DMS79 treated with DMSO at 0.1 percent for 48 hours (cell line): Measurements from ENCODE around the gene DLGAP3.

ENCODE experiments used
- DNase-seq: peaks from one replicate; lab custom pipeline; 2025; lab: John Stamatoyannopoulos, UW

DLGAP3 gene

DNA sequence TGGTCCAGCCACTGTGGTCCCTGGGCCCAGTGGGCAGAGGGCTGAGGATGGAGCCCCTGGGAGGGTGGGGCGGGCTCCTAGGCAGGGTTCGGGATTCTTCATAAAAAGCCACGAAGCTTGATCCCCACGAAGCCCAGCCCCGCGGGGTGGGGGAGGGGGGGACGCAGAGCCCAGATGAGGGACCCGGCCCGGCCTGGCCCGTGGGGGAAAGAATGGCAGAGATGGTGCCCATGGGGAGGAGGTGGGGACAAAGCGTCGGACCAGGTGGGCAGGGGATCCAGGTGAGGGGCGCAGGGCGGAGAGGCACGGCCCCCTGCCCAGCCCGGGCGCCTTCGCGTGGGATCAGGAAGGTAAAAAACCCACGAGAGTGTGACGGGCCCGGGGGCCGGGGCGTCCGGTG, 63.9 kb downstream of the DLGAP3 start:
- no peak for DNase-seq

DNA sequence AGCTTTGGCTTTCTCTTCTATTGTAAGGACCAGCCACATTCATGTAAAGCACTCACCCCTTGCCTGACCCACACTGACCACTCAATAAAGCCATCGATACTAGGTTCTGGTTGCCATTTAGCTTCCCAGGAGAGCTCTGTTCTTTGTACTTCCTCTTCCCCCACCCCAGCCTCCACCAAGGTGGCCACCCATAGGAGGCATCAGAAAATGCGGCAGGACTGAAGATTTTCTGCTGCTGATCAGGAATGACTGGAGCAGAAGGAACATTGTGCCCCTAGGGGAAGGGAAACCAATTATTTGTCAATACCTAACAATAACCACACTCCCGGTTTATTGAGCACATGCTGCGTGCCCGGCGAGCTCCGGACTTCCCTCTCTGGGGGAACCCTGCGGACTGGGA, 64.7 kb downstream of the DLGAP3 start:
- DNase-seq: no peak

DNA sequence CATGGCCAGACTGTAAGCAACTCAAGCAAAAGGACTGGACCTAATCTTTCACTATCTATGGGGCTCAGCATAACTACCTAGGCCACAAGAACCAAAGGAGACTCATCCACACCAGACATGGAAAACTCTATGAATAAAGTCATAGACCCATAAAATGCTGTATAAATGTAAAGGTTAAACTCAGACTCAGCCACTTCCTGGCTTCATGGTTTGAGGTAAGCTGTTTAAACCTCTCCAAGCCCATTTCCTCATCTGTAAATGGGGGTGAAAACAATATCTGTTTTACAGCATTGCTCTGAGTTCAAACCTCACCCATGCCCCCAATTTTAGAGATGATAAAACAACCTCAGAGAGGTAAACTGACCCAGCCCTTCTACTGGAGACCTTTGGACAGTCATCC, 65.9 kb downstream of the DLGAP3 start:
- DNase-seq: no peak

DNA sequence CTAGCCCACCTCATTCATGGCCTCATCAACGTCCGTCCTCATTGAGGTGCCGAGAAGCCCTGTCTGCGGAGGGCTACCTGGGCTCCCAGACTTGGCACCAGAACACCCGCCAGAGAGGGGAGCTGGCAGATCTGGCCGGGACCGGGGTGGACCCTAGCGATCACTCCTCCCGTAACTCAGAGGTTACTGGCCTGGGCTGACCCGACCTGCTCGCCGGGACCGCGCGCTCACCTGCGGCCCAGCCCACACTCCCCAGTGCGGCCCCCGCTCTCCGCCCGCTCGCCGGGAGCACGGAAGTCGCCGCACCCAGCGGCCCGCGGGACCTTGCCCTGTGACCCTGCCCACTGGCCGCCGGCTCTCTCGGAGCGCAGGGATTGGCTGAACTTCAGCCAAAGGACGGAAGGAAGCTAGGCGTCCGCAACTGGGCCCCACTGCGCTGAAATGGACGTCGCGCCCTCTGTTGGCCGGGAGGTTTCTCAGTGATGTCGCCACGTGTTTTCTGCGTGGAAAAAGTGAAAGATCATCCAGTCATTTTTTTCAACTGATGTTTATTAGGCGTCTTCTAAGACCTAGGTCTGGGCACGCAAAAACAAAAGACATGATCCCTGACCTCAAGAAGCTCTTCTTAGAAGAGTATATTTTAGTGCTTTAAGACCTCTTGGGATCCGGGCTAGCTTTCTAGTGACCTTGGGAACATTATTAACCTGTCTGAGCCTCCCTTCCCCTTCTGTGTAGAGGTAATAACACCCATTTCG, 69.8 kb downstream of the DLGAP3 start, which contains the start of gene SMIM12:
Gene SMIM12, minus strand, starts transcription at position 304 of the 755 bp plus-strand sequence. CDS start 3,772 bp downstream, outside the sequence.
- DNase-seq: peak; percentile 88

DNA sequence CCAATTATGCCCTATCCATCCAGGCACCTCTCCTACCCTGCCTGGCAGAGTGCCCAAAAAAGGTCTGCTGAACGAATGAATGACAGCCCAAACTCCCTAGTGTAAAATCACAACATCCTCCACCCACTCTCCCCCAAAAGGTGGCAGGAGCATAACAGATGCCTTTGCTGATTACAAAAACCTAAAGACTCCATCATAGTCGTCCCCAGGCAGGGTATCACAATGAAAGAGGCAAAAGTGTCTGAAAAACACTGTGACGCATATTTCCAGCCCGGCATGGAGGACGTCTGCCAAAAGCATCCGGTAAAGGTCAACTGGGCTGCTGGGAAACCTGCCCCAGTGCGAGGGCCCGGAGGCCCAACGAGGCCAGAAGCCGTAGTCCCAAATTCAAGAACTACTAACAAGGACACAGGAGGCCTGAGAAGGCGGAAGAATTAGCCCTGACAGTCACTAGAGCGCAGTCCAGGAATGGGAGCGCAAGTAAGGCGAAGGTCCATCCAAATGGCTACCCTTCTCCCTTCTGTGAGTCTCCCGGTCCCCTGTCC, 70.5 kb downstream of the DLGAP3 start:
- no peak for DNase-seq

DNA sequence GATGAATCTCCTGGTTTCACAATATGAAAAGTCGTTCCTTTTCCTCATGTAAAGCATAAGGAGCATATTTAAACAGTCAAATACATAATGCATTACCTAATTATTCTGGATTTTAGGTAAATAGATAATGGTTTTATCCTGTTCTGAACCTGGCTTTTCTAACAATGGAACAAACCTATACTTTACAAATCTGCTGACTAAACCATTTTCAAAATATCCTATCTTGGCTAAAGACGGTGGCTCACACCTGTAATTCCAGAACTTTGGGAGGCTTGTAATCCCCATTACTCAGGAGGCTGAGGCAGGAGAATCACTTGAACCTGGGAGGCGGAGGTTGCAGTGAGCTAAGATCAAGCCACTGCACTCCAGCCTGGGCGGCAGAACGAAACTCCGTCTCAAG, 72.8 kb downstream of the DLGAP3 start:
- DNase-seq: no peak

DNA sequence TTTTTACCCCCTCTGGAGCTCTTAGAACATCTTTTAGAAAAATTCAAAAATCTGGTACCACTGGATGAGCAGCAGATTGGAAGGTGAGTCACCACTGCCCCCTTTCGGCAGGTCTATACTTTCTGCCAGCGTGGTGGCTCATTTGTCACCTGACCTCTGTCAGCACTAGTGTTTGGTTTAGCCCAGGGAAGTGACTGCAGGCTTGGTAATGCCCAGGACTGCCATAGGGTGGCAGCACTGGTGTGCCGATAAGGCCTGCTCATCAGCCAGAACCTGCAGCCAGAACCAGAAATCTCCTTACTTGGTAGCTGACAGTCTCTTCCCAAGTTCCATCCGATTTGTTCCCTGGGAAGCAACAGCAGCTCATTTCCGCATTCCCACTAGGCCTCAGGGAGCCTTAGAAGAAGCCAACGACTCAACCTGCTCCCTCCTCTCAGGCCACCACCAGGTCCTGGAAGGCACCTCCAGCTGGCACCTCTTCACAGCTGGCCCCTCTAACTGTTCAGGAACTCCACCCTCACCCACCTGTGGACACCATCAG, 76.7 kb downstream of the DLGAP3 start:
- DNase-seq: peak; percentile 90

DNA sequence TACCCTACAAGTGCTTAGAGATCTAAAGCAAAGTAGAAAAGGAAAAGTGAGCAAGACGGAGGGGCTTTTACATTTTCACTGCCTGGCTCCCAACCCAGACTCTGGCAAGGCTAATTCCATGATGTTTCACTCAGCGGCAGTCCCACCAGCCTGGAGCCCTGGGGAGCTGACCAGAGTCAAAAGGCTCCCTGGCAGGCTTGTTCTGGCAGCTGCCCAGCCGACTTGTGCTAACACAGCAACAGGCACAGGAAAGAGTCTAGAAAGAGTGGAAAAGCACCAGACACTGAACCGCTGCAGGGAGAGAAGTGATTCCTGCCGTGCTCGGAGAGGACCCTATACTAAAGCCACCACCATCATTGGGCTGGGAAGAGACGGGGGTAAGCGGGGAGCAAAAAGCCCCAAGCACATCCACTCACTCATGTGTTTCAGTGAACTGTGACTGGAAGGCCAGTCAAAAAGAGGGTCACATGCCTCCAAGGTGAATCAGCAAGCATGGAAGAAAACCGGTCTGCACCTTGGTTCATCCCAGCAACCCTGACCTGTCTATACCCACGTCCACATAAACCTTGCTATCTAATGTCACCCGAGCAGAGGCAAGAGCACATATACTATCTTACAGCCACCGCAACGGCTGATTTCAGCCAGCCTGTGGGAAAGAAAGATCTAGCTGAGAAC, 77.9 kb downstream of the DLGAP3 start:
- DNase-seq: no peak

DNA sequence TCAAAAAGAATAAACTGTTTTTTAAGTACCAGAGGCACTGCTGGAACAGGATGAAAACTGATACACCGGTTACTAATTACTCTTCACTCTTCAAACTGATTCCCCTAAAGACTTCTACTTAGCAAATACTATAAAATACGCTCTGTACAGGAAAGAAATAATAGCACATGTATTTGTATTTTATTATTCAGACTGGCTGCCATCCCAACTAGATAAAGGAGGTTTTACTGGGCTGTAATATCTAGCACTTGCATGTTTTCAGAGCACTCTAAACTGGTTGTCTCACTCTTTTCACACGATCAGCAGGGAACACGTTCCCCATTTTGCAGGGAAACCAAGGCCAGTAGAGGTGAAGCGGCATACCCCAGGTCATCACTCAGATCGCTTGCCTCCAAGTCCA, 79.1 kb downstream of the DLGAP3 start:
- DNase-seq: no peak

DNA sequence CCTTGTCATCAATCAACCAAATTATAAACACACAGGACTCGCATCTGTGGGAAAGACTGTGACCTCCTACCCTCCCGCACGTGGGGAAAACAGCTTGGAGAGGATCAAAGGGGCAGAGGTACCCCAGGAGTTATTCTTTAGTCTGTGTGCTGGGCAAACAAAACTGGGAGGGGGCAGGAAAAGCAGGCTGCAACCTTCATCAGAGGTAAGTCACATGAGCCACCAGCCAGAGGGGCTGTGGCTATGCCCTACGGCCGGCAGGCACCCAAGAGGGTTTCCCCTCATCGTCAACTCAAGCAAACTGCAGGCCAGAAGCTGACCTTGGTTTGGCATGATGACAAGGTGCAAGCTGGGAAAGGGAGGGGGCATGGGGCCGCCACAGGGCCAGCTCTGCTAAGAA, 82.4 kb downstream of the DLGAP3 start:
- no peak for DNase-seq

DNA sequence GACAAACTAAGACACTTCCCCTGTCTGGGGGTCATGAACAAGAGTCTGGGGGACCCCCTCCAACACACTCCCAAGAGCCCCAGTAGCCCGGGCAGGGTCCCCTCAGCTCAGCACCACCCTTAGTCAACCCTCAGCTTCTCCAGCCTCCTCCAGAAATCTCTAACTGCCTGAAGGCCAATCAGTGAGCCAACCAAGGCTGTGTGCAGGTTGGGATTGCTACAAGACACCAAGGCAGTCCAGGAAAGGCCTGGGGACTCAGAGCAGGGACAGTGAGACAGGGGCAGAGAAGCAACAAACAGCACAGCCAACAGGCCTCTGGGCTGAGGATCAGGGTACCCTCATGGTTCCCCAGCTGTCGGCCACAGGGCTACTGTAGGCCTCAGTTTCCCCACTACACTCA, 83.2 kb downstream of the DLGAP3 start:
- DNase-seq: no peak

DNA sequence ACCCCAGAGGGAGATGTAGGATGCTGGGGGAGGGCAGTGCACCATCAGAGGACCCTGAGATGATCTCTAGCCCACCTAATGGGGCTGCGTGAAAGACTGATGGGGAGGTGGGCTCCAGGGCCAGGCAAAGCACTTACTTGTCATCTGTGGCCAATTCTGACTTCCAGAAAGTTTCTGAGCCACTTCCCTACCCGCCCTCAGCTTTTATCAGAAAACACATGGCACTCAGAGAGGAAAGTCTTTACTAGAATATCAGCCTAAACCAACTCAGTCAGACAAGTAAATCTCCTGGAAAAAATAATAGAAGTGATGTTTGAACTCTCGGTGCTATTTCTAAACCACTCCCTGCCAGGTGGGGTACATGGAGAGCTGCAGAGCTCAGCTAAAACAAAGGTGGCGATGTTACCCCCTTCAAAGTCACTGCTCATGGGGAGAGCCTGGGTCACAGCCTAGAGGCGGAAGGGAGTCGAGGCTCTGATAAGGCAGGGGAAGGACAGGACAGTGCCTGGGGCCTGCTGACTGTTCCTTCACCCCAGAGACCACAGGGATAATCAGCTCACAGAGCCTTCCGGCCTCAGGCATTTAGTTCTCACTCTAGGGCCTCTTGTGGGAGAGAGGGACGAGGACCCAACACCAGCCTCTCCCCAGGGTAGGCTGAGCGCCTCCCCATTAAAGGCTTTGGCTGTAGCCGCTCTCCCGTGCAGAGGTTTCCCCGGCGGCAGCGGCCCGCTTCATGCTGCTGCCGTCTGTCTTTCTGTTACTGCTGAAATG, 84.1 kb downstream of the DLGAP3 start:
- DNase-seq: no peak

DNA sequence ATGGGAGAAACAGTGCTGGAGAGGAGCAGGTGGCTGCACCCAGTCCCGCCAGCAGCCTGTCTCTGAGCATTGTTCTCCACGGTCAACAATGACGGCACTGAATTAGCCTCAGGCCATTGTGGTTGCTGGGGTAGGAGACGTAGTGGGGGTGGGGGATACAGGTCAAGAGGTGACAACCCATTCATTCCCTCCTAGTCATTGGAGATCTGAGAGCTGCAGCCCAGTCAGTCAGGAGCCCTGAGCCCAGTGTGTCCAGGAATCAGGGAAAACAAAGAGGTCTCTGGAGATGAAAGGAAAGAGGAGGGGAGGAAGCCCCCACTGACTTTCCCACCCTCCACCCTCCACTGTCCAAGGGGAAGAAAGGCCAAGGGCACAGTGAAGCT, 85.2 kb downstream of the DLGAP3 start:
- DNase-seq: no peak

DNA sequence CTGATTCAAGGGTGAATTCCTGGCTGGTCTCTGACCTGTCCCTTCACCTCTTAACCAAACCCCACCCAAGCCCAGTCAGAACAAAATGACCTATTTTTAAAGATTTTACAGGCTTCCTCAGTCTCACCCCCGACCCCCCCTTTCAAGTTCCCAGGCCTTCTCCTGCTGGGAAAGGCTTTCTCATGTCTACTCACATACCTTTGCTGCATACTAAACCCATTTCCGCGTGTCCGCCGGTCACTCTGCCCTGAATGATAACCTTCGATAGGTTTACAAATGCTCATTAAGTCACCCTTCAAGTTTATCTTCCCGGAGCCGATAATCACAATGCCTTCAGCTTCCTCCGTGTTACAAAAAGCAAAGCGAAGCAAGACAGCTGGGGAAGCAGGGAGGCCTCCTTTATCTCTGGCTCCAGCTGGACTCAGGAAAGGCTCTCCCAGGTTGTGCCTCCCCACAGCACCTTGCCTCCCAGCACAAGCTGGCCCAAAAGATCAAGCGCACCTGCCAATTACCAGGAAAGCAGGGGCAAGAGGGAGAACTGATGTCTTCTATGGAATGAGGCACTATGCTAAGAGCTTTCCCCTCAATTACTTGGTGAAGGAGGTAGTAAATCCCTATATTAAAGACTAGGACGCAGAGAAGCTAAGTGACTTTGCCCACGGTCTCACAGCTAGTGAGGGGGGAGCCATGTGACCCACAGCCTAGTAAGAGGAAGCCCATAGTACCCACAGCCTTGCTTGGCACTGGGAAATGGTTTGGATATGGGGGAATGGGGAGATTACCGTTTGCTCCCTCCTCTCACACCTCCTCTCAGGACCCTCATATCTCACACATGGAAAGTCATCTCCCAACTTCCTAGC, 85.8 kb downstream of the DLGAP3 start:
- DNase-seq: no peak

DNA sequence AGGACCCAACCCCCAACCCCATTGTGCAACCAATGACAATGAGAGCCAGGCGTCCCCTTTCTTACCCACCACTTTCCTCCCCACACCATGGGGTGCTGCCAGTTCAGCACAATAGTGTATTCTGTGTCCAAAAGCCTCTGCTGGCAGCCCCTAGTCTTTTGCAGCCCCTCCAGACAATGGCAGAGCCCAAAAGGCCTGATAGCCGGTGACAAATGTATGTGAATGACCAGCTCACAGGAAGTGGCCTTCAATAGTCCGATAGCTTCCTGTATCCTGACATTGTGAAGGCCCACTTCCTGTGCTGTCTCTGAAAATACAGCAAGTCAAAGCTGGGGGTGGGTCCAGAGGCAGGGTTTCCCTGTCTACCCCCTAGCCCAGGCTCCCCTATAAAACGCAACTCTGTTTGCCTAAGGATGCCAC, 86.5 kb downstream of the DLGAP3 start:
- no peak for DNase-seq

DNA sequence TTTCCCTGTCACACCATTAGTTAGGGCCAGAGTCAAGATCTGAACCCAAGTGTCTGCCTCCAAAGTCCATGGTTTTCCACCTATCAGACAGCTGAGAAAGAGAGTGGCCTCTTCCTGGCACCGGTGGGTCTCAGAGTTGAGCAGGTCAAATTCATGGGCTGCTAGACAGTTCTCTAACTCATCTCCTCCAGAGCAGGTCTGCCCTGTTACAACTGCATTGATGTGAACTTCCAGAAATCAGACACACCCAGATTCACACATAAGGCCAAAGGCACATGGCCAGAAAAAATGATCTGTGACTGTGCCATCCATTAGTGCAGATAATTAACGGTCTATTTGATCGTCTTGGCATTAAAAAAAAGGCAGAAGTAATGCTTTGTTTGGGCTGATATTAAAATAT, 87.4 kb downstream of the DLGAP3 start:
- DNase-seq: no peak

DNA sequence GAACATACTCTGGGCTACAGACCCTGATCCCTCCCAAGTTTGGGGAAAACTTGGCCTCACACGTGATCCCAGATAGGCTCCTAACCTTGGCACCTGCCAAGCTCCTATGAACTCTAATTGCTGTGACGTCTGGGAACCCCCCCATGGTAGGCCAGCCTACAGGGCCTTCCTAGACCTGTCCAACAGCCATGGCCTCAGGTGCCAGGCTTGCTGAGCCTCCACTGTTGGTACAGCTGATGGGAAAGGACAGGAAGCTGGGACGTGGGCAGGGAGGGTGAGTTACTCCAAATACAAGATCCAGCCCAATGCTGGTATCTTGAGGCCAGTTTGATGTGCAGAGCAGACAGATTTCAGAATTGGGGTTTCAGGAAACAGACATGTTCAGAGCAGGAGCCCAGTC, 89.0 kb downstream of the DLGAP3 start:
- DNase-seq: no peak

DNA sequence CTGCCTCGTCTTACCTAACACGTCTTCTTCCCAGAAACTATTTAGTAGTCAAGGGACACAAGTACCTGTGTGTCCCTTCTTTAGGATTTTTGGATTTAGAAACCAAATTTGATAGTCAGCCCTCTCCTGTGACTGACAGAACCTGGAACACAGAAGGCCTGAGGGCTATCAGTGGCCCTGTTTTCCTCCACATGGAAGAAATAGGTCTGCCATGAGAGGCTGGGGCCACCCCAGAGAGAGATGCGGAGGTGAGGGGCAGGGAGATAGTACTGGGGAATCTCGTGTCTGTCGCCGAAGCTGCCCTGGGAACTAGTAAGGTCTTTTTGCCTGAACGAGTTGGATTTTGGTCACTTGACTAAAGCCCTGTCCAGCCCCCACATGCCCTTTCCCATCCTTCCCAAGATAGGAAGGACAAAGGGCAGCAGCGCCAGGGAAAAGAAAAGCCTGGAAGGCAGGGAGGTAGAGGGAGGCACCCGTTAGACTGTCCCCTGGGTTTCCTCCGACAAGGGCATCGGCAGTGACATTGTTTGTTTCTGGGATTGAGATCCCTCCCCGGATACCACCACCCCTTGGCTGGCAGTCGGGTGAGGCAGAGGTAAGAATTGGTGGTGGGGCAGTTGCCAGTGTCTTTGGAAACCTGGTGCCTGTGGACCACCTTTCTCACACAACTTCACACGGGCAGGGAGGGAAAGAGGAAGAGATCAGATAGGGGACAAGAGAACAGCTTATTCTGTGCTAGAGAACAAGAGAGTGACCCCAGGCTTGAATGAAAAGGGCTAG, 89.7 kb downstream of the DLGAP3 start:
- DNase-seq: no peak

DNA sequence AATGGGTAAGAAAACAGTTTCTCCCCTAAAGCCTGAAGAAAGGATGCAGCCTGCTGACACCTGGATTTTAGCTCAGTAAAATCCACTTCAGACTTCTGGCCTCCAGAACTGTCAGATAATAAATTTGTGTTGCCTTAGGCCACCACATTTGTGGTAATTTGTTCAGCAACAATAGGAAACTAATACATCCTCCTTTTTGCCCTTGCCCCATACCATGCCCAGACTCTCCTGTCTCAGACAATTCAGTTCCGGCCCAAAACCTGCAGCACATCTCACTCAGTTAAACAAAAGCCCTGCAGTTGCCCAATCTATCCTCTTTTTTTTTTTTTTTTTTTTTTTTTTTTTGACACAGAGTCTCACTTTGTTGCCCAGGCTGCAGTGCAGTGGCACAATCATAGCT, 95.7 kb downstream of the DLGAP3 start:
- no peak for DNase-seq

DNA sequence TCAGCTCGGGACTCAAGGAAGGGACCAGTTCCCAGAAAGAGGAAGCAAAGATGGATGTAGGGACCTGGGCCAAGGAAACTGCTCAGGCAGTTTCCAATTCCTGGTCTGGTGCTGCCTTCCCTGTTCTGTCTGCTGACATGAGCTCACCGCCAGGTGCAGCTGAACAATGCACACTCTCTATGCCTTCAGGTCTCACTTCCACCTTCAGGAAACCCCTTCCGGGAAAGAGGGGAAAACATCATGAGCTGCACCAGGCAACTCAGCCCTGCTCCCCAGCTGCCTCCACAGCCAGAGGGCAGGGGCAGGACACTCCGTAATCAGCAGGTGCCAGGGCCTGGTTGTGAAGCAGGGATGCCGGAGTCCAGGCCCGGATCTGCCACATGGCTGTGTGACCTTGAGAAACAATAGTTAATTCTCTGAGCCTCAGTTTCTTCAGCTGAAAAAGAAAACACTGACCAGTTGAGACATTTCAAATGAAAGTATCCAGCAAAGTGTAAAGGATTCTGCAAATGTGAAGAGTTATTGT, 97.7 kb downstream of the DLGAP3 start:
- no peak for DNase-seq
